Common myeloid progenitor, CD34-positive (primary cell): ENCODE results near the gene MAPT.
"Not testable (repeated sequence)": the region's sequence is repeated elsewhere in the genome, so short reads cannot be mapped to it uniquely, and the experiment has no call there.

Experiments
- CTCF ChIA-PET: fragments of 350-600 bp; sonication (Branson Sonifier 250); formaldehyde crosslinking; loops from one replicate; lab custom pipeline; 2021; ENCODE audit warnings: antibody characterized with exemption; lab: Charles Lee
- POLR2A ChIA-PET: fragments of 350-600 bp; sonication (Branson Sonifier 250); formaldehyde crosslinking; loops from one replicate; lab custom pipeline; 2021; ENCODE audit warnings: antibody characterized with exemption; lab: Charles Lee
- DNase-seq, 3 donors: peaks; one replicate each; pipeline versions ENCODE4 v3.0.0 to v3.0.0-alpha.2; 2013
- H3K27ac ChIP-seq, 2 experiments: 1 replicate in 1 of 2; 2 replicates in 1 of 2; pipeline ENCODE4 v1.7.0; 2013; ENCODE audit warnings: inconsistent platforms in 2 of 2, low read length in 2 of 2, mild to moderate bottlenecking in 2 of 2, low read depth in 1 of 2, moderate library complexity in 1 of 2; ENCODE audit not compliant: severe bottlenecking in 2 of 2, insufficient read depth in 1 of 2, poor library complexity in 1 of 2
- H3K27me3 ChIP-seq, 5 experiments: replicated peaks in 2 of 5; 1 replicate in 3 of 5; 2 replicates in 2 of 5; pipeline versions ENCODE4 v1.6.1 to v1.7.0; 2013; ENCODE audit warnings: low read length in 4 of 5, mild to moderate bottlenecking in 2 of 5, moderate library complexity in 2 of 5, inconsistent platforms in 1 of 5; ENCODE audit not compliant: insufficient read depth in 5 of 5, control insufficient read depth in 4 of 5
- H3K36me3 ChIP-seq, 4 experiments: 1 replicate in 2 of 4; 2 replicates in 2 of 4; pipeline versions ENCODE4 v1.6.1 to v1.7.0; 2013; ENCODE audit warnings: low read length in 3 of 4, control low read depth in 1 of 4, mild to moderate bottlenecking in 1 of 4; ENCODE audit not compliant: control insufficient read depth in 4 of 4, insufficient read depth in 4 of 4
- H3K4me1 ChIP-seq, 4 experiments: 1 replicate in 3 of 4; 2 replicates in 1 of 4; pipeline versions ENCODE4 v1.6.1 to v1.7.1; 2013; ENCODE audit warnings: low read length in 3 of 4, mild to moderate bottlenecking in 3 of 4, control low read depth in 1 of 4, inconsistent platforms in 1 of 4, moderate library complexity in 1 of 4; ENCODE audit not compliant: control insufficient read depth in 4 of 4, insufficient read depth in 4 of 4; ENCODE audit errors: control extremely low read depth in 1 of 4
- H3K4me3 ChIP-seq, 7 experiments: 1 replicate in 4 of 7; 2 replicates in 3 of 7; pipeline versions ENCODE4 v1.5.1 to v1.7.0; 2013; ENCODE audit warnings: mild to moderate bottlenecking in 7 of 7, low read length in 6 of 7, moderate library complexity in 6 of 7, inconsistent platforms in 2 of 7, low read depth in 2 of 7, control low read depth in 1 of 7; ENCODE audit not compliant: insufficient read depth in 4 of 7, control insufficient read depth in 1 of 7; ENCODE audit errors: extremely low read depth in 1 of 7
- H3K9me3 ChIP-seq, 5 experiments: 1 replicate in 4 of 5; 2 replicates in 1 of 5; pipeline versions ENCODE4 v1.6.1 to v1.7.1; 2013; ENCODE audit warnings: low read length in 4 of 5, mild to moderate bottlenecking in 2 of 5, inconsistent platforms in 1 of 5, low read depth in 1 of 5, moderate library complexity in 1 of 5; ENCODE audit not compliant: control insufficient read depth in 4 of 5, insufficient read depth in 2 of 5; ENCODE audit errors: control extremely low read depth in 1 of 5
- WGBS: methylation state at CpG from one replicate; pipeline ENCODE4 v1.1.5; 2013; ENCODE audit not compliant: insufficient coverage; 5-methylcytosine and 5-hydroxymethylcytosine counted together

Gene MAPT

GRCh38 chr17:45861165-45861564 is 33.2 kb upstream of the MAPT start:
- POLR2A ChIA-PET: no interaction called here
- 97% methylated on average over 7 of the region's 7 CpGs for WGBS
- no peak overlapping the region for H3K4me3 ChIP-seq
- H3K4me1 ChIP-seq: no peaks in the 10 kb centered on the region
- H3K27ac ChIP-seq: no peak overlapping the region
- no peaks in the 10 kb centered on the region for H3K9me3 ChIP-seq
- CTCF ChIA-PET: no interaction called here
- DNase-seq: no peak
- H3K36me3 ChIP-seq: no peaks in the 10 kb centered on the region
- peaks cover 3 to 33% (median 8%) of the 10 kb centered on the region in 5 experiments for H3K27me3 ChIP-seq

DNA sequence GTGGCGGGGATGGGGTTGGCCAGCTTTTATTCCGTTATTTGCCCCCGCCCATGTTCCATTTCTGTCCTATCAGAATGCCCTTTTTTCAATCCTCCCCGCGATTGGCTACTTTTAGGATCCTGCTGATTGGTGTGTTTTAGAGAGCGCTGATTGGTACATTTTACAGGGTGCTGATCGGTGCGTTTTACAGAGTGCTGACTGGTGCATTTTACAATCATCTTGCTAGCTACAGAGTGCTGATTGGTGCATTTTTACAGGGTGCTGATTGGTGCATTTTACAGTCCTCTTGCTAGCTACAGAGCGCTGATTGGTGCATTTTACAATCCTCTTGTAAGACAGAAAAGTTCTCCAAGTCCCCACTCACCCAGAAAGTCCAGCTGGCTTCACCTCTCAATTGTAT is 32.2 kb upstream of the MAPT start:
- CTCF ChIA-PET, H3K36me3 ChIP-seq, H3K4me1 ChIP-seq, POLR2A ChIA-PET, H3K9me3 ChIP-seq, H3K27ac ChIP-seq, DNase-seq, H3K4me3 ChIP-seq: not testable (repeated sequence)
- H3K27me3 ChIP-seq: peaks cover 3 to 33% (median 9%) of the 10 kb centered on the region in 5 experiments
- 88% methylated on average over 5 of the region's 9 CpGs for WGBS

- no peak for DNase-seq
- Histone ChIP-seq H3K4me3 (no peak overlapping the region), H3K27ac (no peak overlapping the region), H3K9me3 (no peaks in the 10 kb centered on the region), H3K4me1 (no peaks in the 10 kb centered on the region), H3K36me3 (no peaks in the 10 kb centered on the region), H3K27me3 (peaks cover 3 to 26% (median 9%) of the 10 kb centered on the region in 5 experiments)
- WGBS: 72% methylated on average over 4 of the region's 6 CpGs
- POLR2A ChIA-PET: no interaction called here
- CTCF ChIA-PET: interaction anchor here (2.1 kb wide), 1 partner anchor 12 kb away, joined by 9 read pairs; no protein-coding TSS in a partner anchor
Observed at GRCh38 chr17:45863857-45864654, 30.3 kb upstream of the MAPT start.

- Histone ChIP-seq H3K9me3 (no peaks in the 10 kb centered on the region), H3K4me3 (no peak overlapping the region), H3K36me3 (no peaks in the 10 kb centered on the region), H3K27ac (no peak overlapping the region), H3K4me1 (no peaks in the 10 kb centered on the region), H3K27me3 (peaks cover 3 to 16% (median 9%) of the 10 kb centered on the region in 5 experiments)
- no peak for DNase-seq
- ChIA-PET CTCF (no interaction called here), POLR2A (no interaction called here)
- WGBS: 98% methylated on average over 5 of the region's 6 CpGs
Observed at GRCh38 chr17:45867171-45867570, 27.2 kb upstream of the MAPT start.

DNA sequence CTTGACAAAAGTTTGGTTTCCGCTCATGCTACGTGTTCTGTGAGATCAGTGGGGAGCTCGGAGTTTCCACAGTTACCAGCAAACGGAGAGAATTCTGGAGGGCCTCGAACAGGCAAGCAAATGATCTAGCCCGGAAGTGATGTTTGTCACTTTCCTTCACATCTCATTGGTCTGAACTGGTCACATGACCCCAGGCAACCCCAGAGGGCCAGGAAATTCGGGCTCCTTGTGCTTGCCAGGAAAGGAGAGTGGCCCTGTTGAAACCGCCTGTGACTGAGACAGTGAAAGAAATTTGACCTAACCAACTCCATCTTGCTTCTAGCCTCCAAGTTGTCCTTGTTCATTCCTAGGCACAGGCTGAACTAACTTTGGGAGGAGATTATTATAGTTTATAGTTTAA is 26.7 kb upstream of the MAPT start:
- no peak overlapping the region for H3K27ac ChIP-seq
- H3K4me1 ChIP-seq: no peaks in the 10 kb centered on the region
- no peaks in the 10 kb centered on the region for H3K9me3 ChIP-seq
- CTCF ChIA-PET: no interaction called here
- H3K36me3 ChIP-seq: no peaks in the 10 kb centered on the region
- peaks cover 3 to 14% (median 8%) of the 10 kb centered on the region in 5 experiments for H3K27me3 ChIP-seq
- 79% methylated on average over 7 of the region's 8 CpGs for WGBS
- POLR2A ChIA-PET: no interaction called here
- H3K4me3 ChIP-seq: no peak overlapping the region
- no peak for DNase-seq

DNA sequence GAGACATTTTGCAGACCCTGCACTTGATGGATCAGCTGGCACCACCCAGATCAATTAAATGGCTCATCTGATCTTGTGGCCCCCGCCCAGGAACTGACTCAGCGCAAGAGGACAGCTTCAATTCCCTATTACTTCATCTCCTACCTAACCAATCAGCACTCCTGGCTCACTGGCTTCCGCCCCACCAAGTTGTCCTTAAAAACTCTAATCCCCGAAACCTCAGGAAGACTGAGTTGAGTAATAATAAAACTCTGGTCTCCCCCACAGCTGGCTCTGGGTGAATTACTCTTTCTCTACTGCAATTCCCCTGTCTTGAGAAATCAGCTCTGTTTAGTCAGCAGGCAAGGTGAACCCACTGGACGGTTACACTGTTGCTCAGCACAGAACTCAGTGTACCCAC is 26.1 kb upstream of the MAPT start:
- ChIA-PET POLR2A (no interaction called here), CTCF (no interaction called here)
- DNase-seq: no peak
- Histone ChIP-seq H3K27ac (no peak overlapping the region), H3K36me3 (no peaks in the 10 kb centered on the region), H3K4me1 (peaks cover 0 to 2% (median 1%) of the 10 kb centered on the region in 4 experiments), H3K27me3 (peaks cover 3 to 10% (median 8%) of the 10 kb centered on the region in 5 experiments), H3K9me3 (no peaks in the 10 kb centered on the region), H3K4me3 (no peak overlapping the region)
- 48% methylated on average over 3 of the region's 5 CpGs for WGBS

DNA sequence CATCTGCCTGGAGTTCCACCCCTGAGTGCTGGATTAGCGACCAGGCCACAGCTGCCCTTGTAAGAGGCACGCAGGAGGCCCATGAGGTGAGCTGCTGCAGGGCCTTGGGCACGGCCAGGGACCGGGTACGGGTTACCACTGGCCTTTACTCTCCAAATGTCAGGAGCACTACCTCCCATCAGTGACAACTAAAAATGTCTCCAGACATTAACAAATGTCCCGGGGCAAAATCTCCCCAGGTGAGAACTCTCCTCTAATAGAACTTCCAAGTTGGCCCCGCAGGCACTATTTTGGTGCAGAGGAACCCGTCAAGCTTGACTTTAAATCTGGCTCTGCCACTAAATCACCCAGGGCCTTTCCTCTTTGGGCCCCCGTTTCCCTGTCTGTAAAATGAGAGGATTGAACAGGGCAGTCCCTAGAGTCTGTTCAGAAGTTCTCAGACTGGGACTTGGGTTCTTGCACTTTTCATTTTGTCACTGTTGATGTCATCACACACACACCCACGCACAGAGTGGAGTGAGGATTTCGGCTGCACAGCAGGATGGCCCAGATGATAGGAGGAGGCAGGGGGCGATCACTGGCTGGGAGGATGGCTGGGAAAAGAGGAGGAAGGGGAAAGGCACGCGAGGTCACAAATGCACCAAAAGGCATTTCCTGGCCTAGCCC is 24.5 kb upstream of the MAPT start:
- peaks cover 0 to 5% (median 3%) of the 10 kb centered on the region in 5 experiments for H3K27me3 ChIP-seq
- no peaks in the 10 kb centered on the region for H3K9me3 ChIP-seq
- ChIA-PET CTCF (no interaction called here), POLR2A (no interaction called here)
- H3K4me3 ChIP-seq: no peak overlapping the region
- no peak overlapping the region for H3K27ac ChIP-seq
- DNase-seq: no peak
- 81% methylated on average over 13 of the region's 14 CpGs for WGBS
- H3K4me1 ChIP-seq: peaks cover 0 to 15% (median 9%) of the 10 kb centered on the region in 4 experiments
- no peaks in the 10 kb centered on the region for H3K36me3 ChIP-seq
